Esophagus (tissue), 2 donors: Measurements from ENCODE around the gene DSC2. TPM values are rescaled to one million over a fixed set of nuclear protein-coding genes. Genes with fewer than 3 reads are reported as not detected.
A peak's percentile ranks its signal among the peaks of the same experiment; 100 is the strongest.

Source experiments
- H3K27ac ChIP-seq, 2 donors: one replicate each; pipeline ENCODE4 v1.5.1; 2013; ENCODE audit warnings: low read depth in 2 of 2, mild to moderate bottlenecking in 2 of 2, inconsistent platforms in 1 of 2, low read length in 1 of 2, moderate library complexity in 1 of 2
- H3K27me3 ChIP-seq, 2 donors: one replicate each; pipeline ENCODE4 v1.6.1; 2013; ENCODE audit warnings: low read length in 2 of 2, control low read depth in 1 of 2, mild to moderate bottlenecking in 1 of 2; ENCODE audit not compliant: insufficient read depth in 2 of 2, control insufficient read depth in 1 of 2
- H3K36me3 ChIP-seq, 2 donors: one replicate each; pipeline ENCODE4 v1.6.1; 2013; ENCODE audit warnings: low read length in 1 of 2; ENCODE audit not compliant: control insufficient read depth in 2 of 2, insufficient read depth in 2 of 2
- H3K4me1 ChIP-seq, 2 donors: one replicate each; pipeline ENCODE4 v1.6.1; 2013; ENCODE audit warnings: low read length in 1 of 2; ENCODE audit not compliant: control insufficient read depth in 2 of 2, insufficient read depth in 2 of 2
- H3K4me3 ChIP-seq, 2 donors: one replicate each; pipeline ENCODE4 v1.5.1; 2013; ENCODE audit warnings: low read length in 2 of 2, mild to moderate bottlenecking in 2 of 2, low read depth in 1 of 2, moderate library complexity in 1 of 2
- H3K9me3 ChIP-seq, 2 donors: one replicate each; pipeline ENCODE4 v1.6.1; 2013; ENCODE audit warnings: mild to moderate bottlenecking in 2 of 2, low read depth in 1 of 2, low read length in 1 of 2, moderate library complexity in 1 of 2; ENCODE audit not compliant: control insufficient read depth in 2 of 2, insufficient read depth in 1 of 2
- WGBS, 2 donors: extraction: QIAGEN DNeasy Blood & Tissue Kit; methylation state at CpG; one replicate each; pipeline ENCODE4 v1.1.7; 2013; 5-methylcytosine and 5-hydroxymethylcytosine counted together
- polyA plus RNA-seq, 2 donors: library from polyadenylated mRNA; stranded (reverse); fragments of 200-250 nt; gene quantifications; one replicate each; pipeline ENCODE4 v1.2.3, GENCODE V29; 2013
- donor health status: healthy with polysubstance abuse.
- donor health status: Bipolar disorder and iron deficiency.

Gene DSC2
- polyA plus RNA-seq, 2 donors, result 63.5 to 123 TPM

DNA sequence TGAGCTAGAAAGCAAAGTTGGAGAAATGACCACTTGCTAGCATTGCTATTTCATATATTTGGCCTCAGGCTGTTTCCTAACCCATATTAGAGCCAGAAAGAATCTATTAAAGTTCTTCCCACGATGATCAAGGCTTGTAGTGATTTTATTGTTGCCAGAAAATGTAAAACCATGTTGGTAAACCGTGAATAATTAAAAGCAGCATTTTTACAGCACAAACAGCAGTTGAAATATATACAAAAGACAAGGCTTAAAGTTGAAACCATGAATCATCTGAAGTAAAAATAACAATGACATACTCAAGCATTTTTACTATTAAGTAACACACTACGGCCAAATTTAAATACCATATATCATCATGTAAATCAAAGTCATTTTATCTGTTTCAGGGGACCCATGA lies 32.0 kb downstream of the DSC2 start:
- Histone ChIP-seq H3K36me3 (peaks cover 0 to 4% of the 10 kb centered on the region in 2 donors), H3K9me3 (no peaks in the 10 kb centered on the region), H3K4me3 (no peak overlapping the region), H3K4me1 (no peaks in the 10 kb centered on the region), H3K27me3 (no peaks in the 10 kb centered on the region), H3K27ac (no peak overlapping the region)
- 25 to 45% methylated on average over 3 of the region's 3 CpGs for WGBS, 2 donors

DNA sequence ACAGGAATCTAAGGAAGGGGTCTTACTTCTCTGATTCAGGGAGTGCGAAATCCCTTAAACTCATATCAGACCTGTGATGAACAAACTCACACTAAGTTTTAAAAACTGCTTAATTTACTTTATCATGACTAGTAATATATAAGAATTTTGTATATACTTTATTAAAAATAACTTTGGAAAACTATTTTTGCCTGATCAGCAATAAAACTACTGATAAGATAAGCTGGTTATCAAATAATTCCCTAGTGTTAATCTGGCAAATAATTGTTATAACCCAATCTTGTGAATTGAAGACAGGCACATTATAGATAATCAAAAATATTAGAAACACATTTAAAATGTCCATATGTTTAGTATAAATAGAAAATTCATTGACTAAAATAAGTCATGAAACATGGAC lies 36.0 kb downstream of the DSC2 start:
- no peaks in the 10 kb centered on the region for H3K4me1 ChIP-seq
- H3K27ac ChIP-seq, result no peak overlapping the region
- H3K9me3 ChIP-seq, result no peaks in the 10 kb centered on the region
- H3K4me3 ChIP-seq, result no peak overlapping the region
- 92 to 97% methylated on average over 1 of the region's 1 CpG for WGBS, 2 donors
- H3K27me3 ChIP-seq, result no peaks in the 10 kb centered on the region
- H3K36me3 ChIP-seq, result peaks cover 0 to 2% of the 10 kb centered on the region in 2 donors

DNA sequence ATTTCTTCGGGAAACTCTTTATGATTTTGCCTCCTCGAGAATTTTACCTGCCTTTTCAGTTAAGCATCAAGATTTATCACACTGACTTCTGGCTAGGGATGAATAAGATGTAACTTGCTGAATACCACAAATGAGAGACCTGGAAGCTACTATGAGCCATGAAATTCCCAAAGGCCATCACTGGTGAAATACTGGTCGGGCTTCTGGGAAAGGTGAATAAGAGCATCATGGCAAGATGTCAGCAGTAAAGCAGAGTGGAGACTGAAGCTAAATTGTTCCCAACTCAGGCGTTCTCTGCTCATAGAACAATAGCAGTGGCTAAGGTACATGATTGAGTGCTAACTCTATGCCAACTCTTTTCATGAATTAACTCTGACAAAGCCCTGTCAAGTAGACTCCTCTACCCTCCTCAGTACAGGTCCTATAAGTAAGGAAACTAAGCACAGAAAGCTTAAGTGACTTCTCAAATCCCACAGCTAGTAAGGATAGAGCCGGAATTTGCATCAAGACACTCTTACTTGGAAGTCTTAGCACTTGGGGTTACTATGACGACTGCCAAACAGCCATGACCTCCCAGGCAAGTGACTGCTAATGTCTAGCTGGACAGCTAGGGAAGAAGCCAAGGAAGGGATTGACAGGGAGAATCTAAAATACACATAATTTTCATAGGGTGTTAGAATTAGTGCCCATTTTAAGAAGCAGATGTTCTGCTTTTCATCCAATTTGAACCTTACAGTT lies 37.0 kb downstream of the DSC2 start:
- H3K9me3 ChIP-seq, result no peaks in the 10 kb centered on the region
- H3K4me3 ChIP-seq, result no peak overlapping the region
- no peaks in the 10 kb centered on the region for H3K4me1 ChIP-seq
- 53 to 69% methylated on average over 6 of the region's 6 CpGs for WGBS, 2 donors
- H3K36me3 ChIP-seq, result peaks cover 0 to 2% of the 10 kb centered on the region in 2 donors
- H3K27me3 ChIP-seq, result no peaks in the 10 kb centered on the region
- peak overlapping the region in 1 of 2 donors; percentile 18 for H3K27ac ChIP-seq

DNA sequence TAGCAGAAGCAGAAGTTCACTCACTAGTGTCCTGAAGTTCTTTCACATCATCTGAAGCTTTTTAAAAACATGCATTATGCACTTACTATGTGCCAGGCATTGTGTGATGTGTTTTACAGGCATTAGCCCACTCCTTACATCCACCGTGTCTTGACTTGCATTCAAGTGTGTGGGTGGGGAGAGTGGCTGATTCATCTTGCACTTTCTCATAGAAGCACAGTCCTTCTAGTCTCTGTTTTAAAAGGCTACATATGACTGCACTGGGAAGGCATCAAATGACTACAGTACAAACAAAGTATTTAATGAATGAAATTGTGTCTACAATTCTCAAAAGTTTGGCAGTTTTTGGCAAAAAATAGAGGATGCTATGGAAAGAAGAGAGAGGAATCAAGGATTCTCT lies 38.1 kb downstream of the DSC2 start:
- no peaks in the 10 kb centered on the region for H3K9me3 ChIP-seq
- H3K27me3 ChIP-seq, result no peaks in the 10 kb centered on the region
- peaks cover 0 to 2% of the 10 kb centered on the region in 2 donors for H3K36me3 ChIP-seq
- H3K4me3 ChIP-seq, result no peak overlapping the region
- peak overlapping the region in 1 of 2 donors; percentile 42 for H3K27ac ChIP-seq
- no peaks in the 10 kb centered on the region for H3K4me1 ChIP-seq
- 23 to 38% methylated on average over 1 of the region's 1 CpG for WGBS, 2 donors

DNA sequence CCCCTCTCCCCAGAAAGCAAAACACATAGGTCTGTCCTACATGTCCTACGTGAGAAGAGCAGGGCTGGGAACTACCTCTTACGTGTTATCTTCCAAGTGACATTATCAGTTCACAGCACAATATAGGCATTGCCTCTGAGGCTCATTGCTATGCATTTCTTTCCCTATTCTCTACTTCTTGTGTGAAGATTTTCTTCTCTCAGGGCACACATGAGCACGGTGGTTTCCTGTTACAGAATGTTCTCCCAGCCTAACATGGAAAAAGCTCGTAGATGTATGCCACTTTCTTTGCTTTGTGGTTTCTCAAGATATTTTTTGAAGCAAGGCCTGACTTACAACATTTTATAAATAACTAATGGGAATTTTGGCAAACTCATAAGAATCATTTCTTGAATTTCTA lies 40.3 kb downstream of the DSC2 start:
- 48 to 63% methylated on average over 4 of the region's 4 CpGs for WGBS, 2 donors
- Histone ChIP-seq H3K4me3 (no peak overlapping the region), H3K27me3 (no peaks in the 10 kb centered on the region), H3K27ac (no peak overlapping the region), H3K9me3 (no peaks in the 10 kb centered on the region), H3K4me1 (no peaks in the 10 kb centered on the region), H3K36me3 (no peaks in the 10 kb centered on the region)

DNA sequence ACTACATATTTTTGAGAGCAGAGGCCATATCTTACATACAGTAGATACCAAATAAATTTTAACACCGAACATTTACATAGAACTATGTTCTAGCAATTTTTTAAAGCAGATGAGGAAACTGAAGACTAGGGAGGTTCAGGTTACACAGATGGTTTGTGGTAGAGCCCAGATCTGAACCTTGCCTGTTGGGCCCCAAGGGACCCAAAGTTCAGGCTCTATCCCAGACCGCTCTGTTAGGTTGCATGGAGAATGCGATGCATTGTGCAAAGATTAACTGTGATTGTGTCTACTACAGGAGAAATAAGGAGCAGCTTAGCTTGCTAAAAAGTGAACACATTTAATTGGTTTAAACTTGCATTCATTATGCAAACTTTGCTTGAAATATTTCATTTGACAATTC lies 43.3 kb downstream of the DSC2 start:
- Histone ChIP-seq H3K4me1 (no peaks in the 10 kb centered on the region), H3K9me3 (no peaks in the 10 kb centered on the region), H3K36me3 (no peaks in the 10 kb centered on the region), H3K4me3 (no peak overlapping the region), H3K27me3 (no peaks in the 10 kb centered on the region), H3K27ac (no peak overlapping the region)
- WGBS, 2 donors, result 95 to 96% methylated on average over 3 of the region's 3 CpGs

DNA sequence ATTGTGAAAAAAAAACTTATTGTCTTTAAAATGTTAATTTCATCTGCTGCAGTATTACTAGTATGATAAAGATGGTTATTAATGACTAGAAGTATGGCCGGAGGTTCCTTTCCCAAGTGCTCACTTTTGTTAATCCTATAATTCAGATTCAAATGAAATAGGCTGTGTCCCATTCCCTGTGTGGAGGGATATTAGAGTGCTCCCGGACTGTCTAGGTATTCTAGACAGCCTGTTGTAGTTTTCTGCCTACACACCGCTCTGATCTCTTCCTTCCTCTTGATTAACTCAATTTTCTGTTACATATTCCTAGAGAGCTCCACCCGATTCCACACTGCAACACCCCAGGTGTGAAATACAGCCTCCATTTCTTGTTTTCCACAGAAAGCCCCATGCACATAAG lies 44.3 kb downstream of the DSC2 start:
- Histone ChIP-seq H3K27ac (no peak overlapping the region), H3K4me3 (no peak overlapping the region), H3K9me3 (peaks cover 0 to 2% of the 10 kb centered on the region in 2 donors), H3K27me3 (no peaks in the 10 kb centered on the region), H3K4me1 (no peaks in the 10 kb centered on the region), H3K36me3 (no peaks in the 10 kb centered on the region)
- 83 to 87% methylated on average over 4 of the region's 4 CpGs for WGBS, 2 donors

DNA sequence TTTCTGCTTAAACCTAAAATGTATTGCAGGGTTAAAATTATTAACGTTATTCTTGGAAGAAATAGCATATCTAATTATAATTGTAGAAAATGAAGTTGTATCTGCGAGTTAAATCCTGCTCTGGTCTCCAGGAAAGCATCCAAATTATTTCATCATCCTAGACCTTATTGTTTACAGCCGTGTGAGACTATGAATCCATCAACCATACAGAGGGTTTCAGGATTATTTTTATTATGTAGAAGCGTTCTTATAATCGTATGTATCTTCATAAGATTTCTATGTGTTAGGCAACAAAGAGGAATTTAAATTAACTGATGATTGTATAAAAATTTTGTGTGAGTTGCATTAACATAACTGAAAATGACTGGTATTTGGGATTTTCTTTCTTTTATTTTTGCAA lies 45.2 kb downstream of the DSC2 start:
- H3K9me3 ChIP-seq, result peaks cover 0 to 2% of the 10 kb centered on the region in 2 donors
- WGBS, 2 donors, result 15 to 40% methylated on average over 5 of the region's 5 CpGs
- no peaks in the 10 kb centered on the region for H3K4me1 ChIP-seq
- H3K4me3 ChIP-seq, result no peak overlapping the region
- no peak overlapping the region for H3K27ac ChIP-seq
- no peaks in the 10 kb centered on the region for H3K27me3 ChIP-seq
- no peaks in the 10 kb centered on the region for H3K36me3 ChIP-seq

DNA sequence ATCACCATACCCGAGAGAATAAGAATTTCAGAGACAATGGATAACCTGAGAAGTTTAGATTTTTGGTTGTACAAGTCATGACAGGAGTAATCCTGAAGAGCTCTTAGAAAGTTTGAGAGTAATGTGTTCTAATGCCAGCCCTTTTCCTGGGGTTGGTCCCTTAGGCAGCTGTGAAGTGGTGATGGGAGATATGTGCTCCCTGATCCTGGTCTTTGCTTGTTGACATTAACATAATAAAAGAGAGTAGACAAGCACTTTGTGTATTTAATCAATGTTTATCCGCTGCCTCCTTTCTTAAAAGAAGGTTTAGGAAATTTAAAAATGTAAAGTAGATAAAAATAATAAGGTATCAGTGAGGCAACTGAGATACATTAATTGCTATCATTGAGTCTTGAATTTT lies 45.9 kb downstream of the DSC2 start:
- 59 to 74% methylated on average over 2 of the region's 2 CpGs for WGBS, 2 donors
- Histone ChIP-seq H3K27me3 (peaks cover 0 to 1% of the 10 kb centered on the region in 2 donors), H3K4me3 (no peak overlapping the region), H3K9me3 (peaks cover 0 to 2% of the 10 kb centered on the region in 2 donors), H3K4me1 (no peaks in the 10 kb centered on the region), H3K27ac (no peak overlapping the region), H3K36me3 (no peaks in the 10 kb centered on the region)

DNA sequence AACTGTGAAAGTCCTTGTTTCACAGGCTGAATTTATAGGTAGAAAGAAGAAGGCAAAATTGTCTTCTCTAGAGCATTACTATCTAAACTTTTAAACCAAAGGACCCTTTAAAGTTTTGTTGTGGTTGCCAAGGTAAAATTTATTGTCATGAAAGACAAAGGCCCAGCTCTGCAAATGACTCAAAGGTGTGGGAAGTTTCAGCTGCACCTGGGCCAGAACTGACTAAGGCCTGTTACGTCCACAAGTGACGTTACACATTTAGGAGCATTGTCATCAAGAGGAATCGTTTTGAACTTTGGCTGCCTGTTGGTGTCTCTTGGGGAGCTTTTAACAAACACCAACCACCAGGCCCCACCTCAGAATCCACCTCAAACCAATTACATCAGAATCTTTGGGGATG lies 51.6 kb downstream of the DSC2 start:
- H3K9me3 ChIP-seq, result peaks cover 0 to 2% of the 10 kb centered on the region in 2 donors
- H3K27me3 ChIP-seq, result peaks cover 0 to 2% of the 10 kb centered on the region in 2 donors
- no peak overlapping the region for H3K4me3 ChIP-seq
- H3K27ac ChIP-seq, result no peak overlapping the region
- H3K4me1 ChIP-seq, result peaks cover 2 to 3% of the 10 kb centered on the region in 2 donors
- no peaks in the 10 kb centered on the region for H3K36me3 ChIP-seq
- 59 to 67% methylated on average over 3 of the region's 3 CpGs for WGBS, 2 donors
